Upper lobe of right lung (tissue), 1 donor: Measurements from ENCODE around the gene PDZD8. TPM values are rescaled to one million over a fixed set of nuclear protein-coding genes. Genes with fewer than 3 reads are reported as not detected.

Experiments used
- ATAC-seq: fragments of 200-7000 bp; cut with Tn5 transposase; one replicate; pipeline ENCODE4 v1.9.1; 2020; ENCODE audit warnings: mild to moderate bottlenecking, moderate library complexity
- DNase-seq: peaks from one replicate; pipeline ENCODE4 v3.0.0-alpha.2; 2020
- H3K27ac ChIP-seq: fragments of 200-600 bp; one replicate; pipeline ENCODE4 v1.8.0; 2022
- H3K27me3 ChIP-seq: fragments of 200-600 bp; one replicate; pipeline ENCODE4 v1.8.0; 2022; ENCODE audit warnings: mild to moderate bottlenecking
- H3K36me3 ChIP-seq: fragments of 200-600 bp; one replicate; pipeline ENCODE4 v1.8.0; 2022
- H3K4me1 ChIP-seq: fragments of 200-600 bp; one replicate; pipeline ENCODE4 v1.8.0; 2022
- H3K4me3 ChIP-seq: fragments of 200-600 bp; one replicate; pipeline ENCODE4 v1.8.0; 2022; ENCODE audit warnings: mild to moderate bottlenecking
- H3K9me3 ChIP-seq: fragments of 200-600 bp; one replicate; pipeline ENCODE4 v1.8.0; 2022
- CTCF ChIP-seq: fragments of 200-600 bp; IDR thresholded peaks from one replicate; pipeline ENCODE4 v1.8.0; 2022; ENCODE audit warnings: antibody characterized with exemption
- intact Hi-C: fragments of 100-400 bp; cut with DNase I; formaldehyde crosslinking; loops from one replicate; pipeline ENCODE4 v1.11.0; 2022
- total RNA-seq: library from RNA; stranded (reverse); fragmentation: NEBNext Ultra II Directional; extraction: Animal tissue kit (Norgen Biotek cat#: 25700); gene quantifications from one replicate; pipeline ENCODE4 v1.2.1, GENCODE V29; 2021
- donor health status: DM: no; HTN: yes; CAD: no; lungs with severe emphysema.

Gene PDZD8
- total RNA-seq, 1 donor from 2014 or later, result 38.7 TPM

DNA sequence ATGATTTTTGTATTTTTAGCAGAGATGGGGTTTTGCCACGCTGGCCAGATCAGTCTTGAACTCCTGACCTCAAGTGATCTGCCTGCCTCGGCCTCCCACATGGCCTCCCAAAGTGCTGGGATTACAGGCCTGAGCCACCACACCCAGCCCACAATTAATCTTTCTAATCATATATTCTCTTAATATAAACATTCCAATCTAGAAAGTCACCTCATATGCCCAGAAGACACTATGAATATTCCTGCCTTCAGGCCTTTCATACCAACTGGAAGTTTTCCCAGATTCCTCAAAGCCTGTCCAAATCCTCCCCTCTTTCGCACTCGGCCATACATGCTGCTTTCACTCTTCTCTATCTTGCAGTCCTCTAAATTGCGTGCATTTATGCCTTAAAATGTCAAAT is 32.6 kb downstream of the PDZD8 start:
- intact Hi-C loops, result no loop called here
- Histone ChIP-seq H3K4me1 (peaks cover 6% of the 10 kb centered on the region), H3K4me3 (no peak overlapping the region), H3K36me3 (no peaks in the 10 kb centered on the region), H3K9me3 (no peaks in the 10 kb centered on the region), H3K27me3 (no peaks in the 10 kb centered on the region), H3K27ac (no peak overlapping the region)
- no peak for ATAC-seq
- DNase-seq, result no peak
- TF ChIP-seq CTCF, result no peak

DNA sequence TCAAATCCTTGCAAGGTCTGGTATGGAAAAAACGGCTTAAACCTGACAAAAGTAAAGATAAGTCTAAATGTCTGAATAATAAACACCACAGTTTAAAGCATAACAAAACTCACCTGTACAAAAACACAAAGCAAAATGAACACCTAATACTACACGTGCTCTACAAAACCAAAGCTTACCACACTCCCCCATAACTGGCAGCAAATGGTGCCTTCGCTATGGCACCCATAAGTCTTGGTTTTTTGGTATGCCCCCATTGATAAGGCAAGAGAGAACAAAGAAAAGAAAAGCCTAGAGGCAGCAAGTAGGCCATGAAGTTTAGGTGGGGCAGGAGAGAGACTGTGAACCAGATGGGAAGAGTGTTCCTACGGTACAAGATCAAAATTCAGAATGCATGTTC is 34.2 kb downstream of the PDZD8 start:
- Histone ChIP-seq H3K27me3 (no peaks in the 10 kb centered on the region), H3K9me3 (no peaks in the 10 kb centered on the region), H3K4me3 (no peak overlapping the region), H3K36me3 (peaks cover 4% of the 10 kb centered on the region), H3K27ac (no peak overlapping the region), H3K4me1 (peaks cover 6% of the 10 kb centered on the region)
- intact Hi-C loops, result no loop called here
- DNase-seq (no peak), ATAC-seq (no peak)
- TF ChIP-seq CTCF, result no peak

DNA sequence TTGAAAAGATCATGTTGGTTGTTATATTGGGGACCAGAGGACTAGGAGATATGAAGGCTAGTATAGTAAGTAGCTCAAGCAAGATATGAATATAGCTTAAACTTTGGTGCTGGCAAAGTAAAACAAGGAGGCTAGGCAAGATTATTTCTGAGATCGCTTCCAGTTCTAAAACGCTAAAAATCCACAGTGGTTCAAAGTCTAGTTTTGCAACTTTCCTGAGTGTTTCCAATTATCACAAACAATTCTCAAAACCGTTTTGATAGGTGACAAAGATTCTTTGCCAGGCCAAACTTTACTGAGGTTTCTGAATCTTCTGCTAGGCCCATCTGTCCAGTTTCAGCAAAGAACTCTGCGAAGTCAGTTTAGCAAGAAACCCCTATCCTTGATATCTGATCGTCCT is 35.3 kb downstream of the PDZD8 start:
- no peak overlapping the region for H3K4me3 ChIP-seq
- peaks cover 4% of the 10 kb centered on the region for H3K36me3 ChIP-seq
- no peaks in the 10 kb centered on the region for H3K27me3 ChIP-seq
- intact Hi-C loops, result no loop called here
- no peak for TF ChIP-seq CTCF
- no peak overlapping the region for H3K27ac ChIP-seq
- H3K4me1 ChIP-seq, result peaks cover 6% of the 10 kb centered on the region
- no peak for ATAC-seq
- no peak for DNase-seq
- no peaks in the 10 kb centered on the region for H3K9me3 ChIP-seq

DNA sequence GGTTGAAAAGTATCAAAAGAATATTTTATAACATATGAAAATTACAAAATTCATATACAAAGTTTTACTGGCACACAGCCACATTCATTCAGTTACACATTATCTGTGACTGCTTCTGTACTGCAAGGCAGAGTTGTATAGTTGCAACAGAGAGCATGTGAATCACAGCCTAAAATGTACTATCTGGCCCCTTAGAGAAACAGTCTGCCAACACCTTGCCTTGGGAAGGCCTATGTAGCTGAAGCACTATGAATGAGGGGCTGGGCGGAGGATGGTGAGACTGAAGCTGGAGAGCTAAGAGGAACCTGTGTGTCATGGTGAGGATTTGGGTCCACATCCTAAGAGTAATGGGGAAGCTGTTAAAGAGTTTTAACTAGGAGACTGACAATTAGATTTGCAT is 35.7 kb downstream of the PDZD8 start:
- no peak for DNase-seq
- Histone ChIP-seq H3K4me1 (peaks cover 6% of the 10 kb centered on the region), H3K36me3 (peaks cover 4% of the 10 kb centered on the region), H3K4me3 (no peak overlapping the region), H3K9me3 (peaks cover under 1% of the 10 kb centered on the region), H3K27ac (no peak overlapping the region), H3K27me3 (no peaks in the 10 kb centered on the region)
- intact Hi-C loops, result no loop called here
- no peak for TF ChIP-seq CTCF
- no peak for ATAC-seq

DNA sequence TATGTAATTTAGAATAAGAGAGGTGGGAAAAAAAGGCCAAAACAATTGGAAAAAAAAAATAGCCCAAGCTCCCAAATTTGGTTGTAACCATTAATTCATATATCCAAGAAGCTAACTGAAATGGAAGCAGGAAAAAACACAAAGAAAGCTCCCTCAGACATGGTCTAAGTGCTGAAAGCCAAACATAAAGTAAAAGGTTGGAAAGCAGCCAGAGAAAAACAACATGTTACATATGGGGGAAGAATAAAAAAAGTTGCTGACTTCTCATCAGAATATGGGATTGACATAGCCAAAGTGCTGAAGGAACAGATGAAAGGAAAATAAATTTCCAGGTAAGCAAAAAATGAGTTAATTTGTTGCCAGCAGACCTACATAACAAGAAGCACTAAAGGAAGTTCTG is 40.3 kb downstream of the PDZD8 start:
- Histone ChIP-seq H3K4me3 (no peak overlapping the region), H3K36me3 (peaks cover 4% of the 10 kb centered on the region), H3K27ac (no peak overlapping the region), H3K4me1 (no peaks in the 10 kb centered on the region), H3K9me3 (peaks cover 3% of the 10 kb centered on the region), H3K27me3 (no peaks in the 10 kb centered on the region)
- intact Hi-C loops, result no loop called here
- DNase-seq (no peak), ATAC-seq (no peak)
- no peak for TF ChIP-seq CTCF

DNA sequence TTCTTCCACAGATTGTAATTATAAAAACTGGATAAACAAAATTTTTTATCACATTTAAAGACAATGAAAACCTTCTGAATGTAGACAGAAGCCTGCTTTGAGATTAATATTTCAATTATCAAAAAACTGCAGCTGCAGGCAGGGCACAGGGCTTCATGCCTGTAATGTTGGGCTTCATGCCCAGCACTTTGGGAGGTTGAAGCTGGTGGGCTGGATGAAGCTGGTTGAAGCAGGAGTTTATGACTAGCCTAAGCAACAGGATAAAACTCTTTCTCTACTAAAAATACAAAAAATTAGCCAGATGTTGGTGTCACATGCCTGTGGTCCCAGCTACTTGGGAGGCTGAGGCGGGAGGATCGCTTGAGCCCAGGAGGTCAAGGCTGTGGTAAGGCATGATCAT is 41.2 kb downstream of the PDZD8 start:
- Histone ChIP-seq H3K4me1 (no peaks in the 10 kb centered on the region), H3K9me3 (peaks cover 3% of the 10 kb centered on the region), H3K27me3 (no peaks in the 10 kb centered on the region), H3K36me3 (peaks cover 4% of the 10 kb centered on the region), H3K4me3 (no peak overlapping the region), H3K27ac (no peak overlapping the region)
- DNase-seq (no peak), ATAC-seq (no peak)
- TF ChIP-seq CTCF, result no peak
- intact Hi-C loops, result no loop called here
